B cell (primary cell): ENCODE measurements around the gene UGT1A4.

Experiments used
- CTCF ChIP-seq: fragments of 200-600 bp; IDR thresholded peaks from one replicate; pipeline ENCODE4 v1.8.0; 2022; ENCODE audit warnings: antibody characterized with exemption, mild to moderate bottlenecking
- EZH2 ChIP-seq: IDR thresholded peaks from 2 replicates; pipeline ENCODE4 v1.6.1; 2012; ENCODE audit warnings: borderline replicate concordance, low read depth, mild to moderate bottlenecking, moderate library complexity, low read length; ENCODE audit not compliant: insufficient read depth, poor library complexity, severe bottlenecking

- TF ChIP-seq CTCF (no peak), EZH2 (no peak)
These were observed 89.7 kb downstream of the UGT1A4 start for GRCh38 chr2:233807966-233808935.
